Measurements from ENCODE around the gene OR6B3. TPM values are rescaled to one million over a fixed set of nuclear protein-coding genes. Genes with fewer than 3 reads are reported as not detected.

OR6B3 gene
- total RNA-seq, 4 donors from 2014 or later = not detected

DNA sequence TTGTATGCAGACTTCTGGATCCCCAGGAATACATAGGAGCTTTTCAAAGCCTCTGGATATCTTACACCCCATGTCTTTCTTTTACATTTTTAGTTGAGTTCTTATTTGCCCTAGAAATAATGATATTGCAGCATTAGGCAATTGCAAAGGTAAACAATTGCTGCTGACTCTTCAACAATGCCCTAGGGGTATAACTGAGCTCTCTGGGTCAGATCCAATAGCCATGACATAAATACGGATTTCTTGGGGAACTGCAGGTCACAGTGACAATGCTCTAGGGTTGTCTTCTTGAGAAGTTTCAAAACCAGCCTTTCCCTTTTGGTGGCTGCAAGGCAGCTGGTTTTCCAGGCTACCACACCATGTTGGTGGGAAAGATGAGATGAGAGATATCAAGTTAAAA, 16.5 kb upstream of the OR6B3 start:
- DNase-seq (ENCODE audit: extremely low spot score) = no peak
- Histone ChIP-seq H3K27me3 (peaks cover 0 to 13% (median 0%) of the 10 kb centered on the region in 4 donors), H3K9me3 (peaks cover 0 to 9% (median 4%) of the 10 kb centered on the region in 4 donors), H3K27ac (replicated peaks in 1 of 4) (no peak overlapping the region), H3K4me1 (no peaks in the 10 kb centered on the region), H3K36me3 (no peaks in the 10 kb centered on the region), H3K4me3 (no peak overlapping the region)
- intact Hi-C loops (cut with DNase I) = no loop called here
- WGBS = 50% methylated on average over 1 of the region's 1 CpG
- TF ChIP-seq POLR2AphosphoS5 (IDR thresholded peaks at IDR 0.05) (no peak), EP300 (IDR thresholded peaks at IDR 0.05) (no peak), POLR2A (IDR thresholded peaks at IDR 0.05; ENCODE audit: low read depth) (no peak)
- TF ChIP-seq, protein P1, sequence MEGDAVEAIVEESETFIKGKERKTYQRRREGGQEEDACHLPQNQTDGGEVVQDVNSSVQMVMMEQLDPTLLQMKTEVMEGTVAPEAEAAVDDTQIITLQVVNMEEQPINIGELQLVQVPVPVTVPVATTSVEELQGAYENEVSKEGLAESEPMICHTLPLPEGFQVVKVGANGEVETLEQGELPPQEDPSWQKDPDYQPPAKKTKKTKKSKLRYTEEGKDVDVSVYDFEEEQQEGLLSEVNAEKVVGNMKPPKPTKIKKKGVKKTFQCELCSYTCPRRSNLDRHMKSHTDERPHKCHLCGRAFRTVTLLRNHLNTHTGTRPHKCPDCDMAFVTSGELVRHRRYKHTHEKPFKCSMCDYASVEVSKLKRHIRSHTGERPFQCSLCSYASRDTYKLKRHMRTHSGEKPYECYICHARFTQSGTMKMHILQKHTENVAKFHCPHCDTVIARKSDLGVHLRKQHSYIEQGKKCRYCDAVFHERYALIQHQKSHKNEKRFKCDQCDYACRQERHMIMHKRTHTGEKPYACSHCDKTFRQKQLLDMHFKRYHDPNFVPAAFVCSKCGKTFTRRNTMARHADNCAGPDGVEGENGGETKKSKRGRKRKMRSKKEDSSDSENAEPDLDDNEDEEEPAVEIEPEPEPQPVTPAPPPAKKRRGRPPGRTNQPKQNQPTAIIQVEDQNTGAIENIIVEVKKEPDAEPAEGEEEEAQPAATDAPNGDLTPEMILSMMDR (IDR thresholded peaks at IDR 0.05) = no peak

DNA sequence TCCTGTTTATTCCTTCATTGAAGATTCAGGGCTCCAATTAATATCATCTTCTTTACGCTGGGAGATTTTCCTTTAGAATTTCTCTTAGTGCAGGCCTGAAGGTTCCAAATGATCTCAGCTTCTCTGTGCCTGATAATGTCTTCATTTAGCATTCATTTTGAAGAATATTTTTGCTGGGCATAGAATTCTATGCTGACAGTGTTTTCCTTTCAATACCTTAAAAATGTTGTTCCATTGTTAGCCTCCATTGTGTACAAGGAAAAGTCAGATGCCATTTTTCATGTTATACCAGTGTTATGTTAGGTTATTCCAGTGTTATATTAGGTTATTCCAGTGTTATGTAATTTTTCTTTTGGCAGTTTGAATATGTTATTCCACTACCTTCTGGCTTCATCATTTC, 14.9 kb upstream of the OR6B3 start:
- WGBS = 94% methylated on average over 1 of the region's 1 CpG
- Histone ChIP-seq H3K27ac (replicated peaks in 1 of 4) (no peak overlapping the region), H3K4me3 (no peak overlapping the region), H3K27me3 (no peaks in the 10 kb centered on the region), H3K4me1 (no peaks in the 10 kb centered on the region), H3K9me3 (peaks cover 0 to 9% (median 4%) of the 10 kb centered on the region in 4 donors), H3K36me3 (no peaks in the 10 kb centered on the region)
- TF ChIP-seq EP300 (IDR thresholded peaks at IDR 0.05) (no peak), POLR2AphosphoS5 (IDR thresholded peaks at IDR 0.05) (no peak), POLR2A (IDR thresholded peaks at IDR 0.05; ENCODE audit: low read depth) (no peak)
- TF ChIP-seq, protein P1 (IDR thresholded peaks at IDR 0.05) = no peak
- DNase-seq (ENCODE audit: extremely low spot score) = no peak
- intact Hi-C loops (cut with DNase I) = no loop called here

DNA sequence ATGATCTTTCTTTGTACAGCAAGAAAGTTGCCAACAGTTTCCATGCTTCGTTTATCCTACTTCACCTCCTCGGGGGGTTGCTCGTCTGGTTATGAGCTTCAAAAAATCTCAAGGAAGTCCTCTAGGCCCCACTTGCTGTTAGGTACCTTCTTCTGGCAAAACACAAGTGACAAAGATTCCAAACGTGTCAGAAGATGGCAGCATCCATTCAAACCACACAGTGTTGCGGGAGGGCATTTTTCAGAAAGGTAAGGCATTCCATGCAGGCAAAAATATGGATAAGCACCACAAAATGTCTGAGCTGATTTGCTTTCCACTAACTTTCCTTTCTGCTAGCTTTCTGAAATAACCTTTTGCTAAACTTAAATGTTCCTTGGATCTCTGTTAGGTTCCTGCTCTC, 13.2 kb upstream of the OR6B3 start:
- TF ChIP-seq, protein P1 (IDR thresholded peaks at IDR 0.05) = no peak
- TF ChIP-seq POLR2AphosphoS5 (IDR thresholded peaks at IDR 0.05) = no peak
- TF ChIP-seq POLR2A (IDR thresholded peaks at IDR 0.05; ENCODE audit: low read depth) = no peak
- TF ChIP-seq EP300 (IDR thresholded peaks at IDR 0.05) = no peak
- H3K27me3 ChIP-seq = no peaks in the 10 kb centered on the region
- H3K9me3 ChIP-seq = peaks cover 0 to 14% (median 4%) of the 10 kb centered on the region in 4 donors
- H3K4me3 ChIP-seq = no peak overlapping the region
- no peaks in the 10 kb centered on the region for H3K36me3 ChIP-seq
- intact Hi-C loops (cut with DNase I) = no loop called here
- no peak for DNase-seq (ENCODE audit: extremely low spot score)
- no peak overlapping the region for H3K27ac ChIP-seq (replicated peaks in 1 of 4)
- no peaks in the 10 kb centered on the region for H3K4me1 ChIP-seq
- WGBS = 65% methylated on average over 5 of the region's 5 CpGs

DNA sequence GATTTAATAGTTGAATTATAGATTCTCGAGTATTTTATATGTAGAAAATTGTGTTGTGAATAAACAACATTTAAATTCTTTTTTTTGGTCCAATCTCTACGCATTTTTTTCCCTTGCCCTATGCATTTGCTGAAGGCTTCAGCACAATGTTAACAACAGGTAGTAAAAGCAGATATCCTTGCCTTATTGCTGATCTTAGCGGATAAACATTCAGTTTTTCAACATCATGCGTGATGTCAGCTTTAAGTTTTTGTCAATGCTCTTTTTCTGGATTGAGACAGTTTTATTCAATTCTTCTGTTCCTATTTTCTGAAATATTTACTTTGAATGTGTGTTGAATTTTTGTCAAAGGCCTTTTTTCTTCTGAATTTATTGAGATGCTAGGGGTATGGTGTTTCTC, 11.6 kb upstream of the OR6B3 start:
- H3K4me3 ChIP-seq = no peak overlapping the region
- no peaks in the 10 kb centered on the region for H3K27me3 ChIP-seq
- H3K36me3 ChIP-seq = no peaks in the 10 kb centered on the region
- WGBS = 88% methylated on average over 4 of the region's 4 CpGs
- intact Hi-C loops (cut with DNase I) = no loop called here
- peaks cover 0 to 14% (median 4%) of the 10 kb centered on the region in 4 donors for H3K9me3 ChIP-seq
- no peaks in the 10 kb centered on the region for H3K4me1 ChIP-seq
- TF ChIP-seq POLR2A (IDR thresholded peaks at IDR 0.05; ENCODE audit: low read depth) (no peak), EP300 (IDR thresholded peaks at IDR 0.05) (no peak), POLR2AphosphoS5 (IDR thresholded peaks at IDR 0.05) (no peak)
- TF ChIP-seq, protein P1 (IDR thresholded peaks at IDR 0.05) = no peak
- H3K27ac ChIP-seq (replicated peaks in 1 of 4) = no peak overlapping the region
- no peak for DNase-seq (ENCODE audit: extremely low spot score)

DNA sequence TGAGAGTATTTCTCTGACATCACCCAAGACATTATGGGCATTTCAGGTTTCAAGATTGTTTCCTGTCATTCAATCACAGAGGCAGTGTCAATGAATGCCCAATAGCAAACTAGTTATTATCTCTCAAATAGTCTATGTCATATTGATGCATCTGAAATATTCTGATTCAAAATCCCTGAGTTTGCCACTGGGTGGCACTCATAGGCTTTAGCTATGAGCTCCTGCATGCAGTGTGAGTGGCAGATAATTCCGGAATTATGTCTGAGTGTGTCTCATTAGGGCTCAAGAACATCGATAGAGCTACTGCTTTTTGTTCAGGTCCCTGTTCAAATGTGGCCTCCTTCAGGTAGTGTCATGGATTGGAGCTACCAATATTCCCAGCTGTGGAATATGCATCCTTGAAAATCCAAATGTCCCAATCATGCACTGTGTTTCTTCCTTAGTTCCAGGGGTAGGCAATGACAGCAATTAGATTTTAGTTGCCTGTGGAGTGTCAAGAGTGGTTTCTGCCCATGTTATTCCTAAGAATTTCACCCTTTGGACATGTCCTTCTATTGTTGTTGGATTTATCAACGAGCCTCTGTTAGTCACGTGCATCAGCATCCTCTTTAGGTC, 7.8 kb upstream of the OR6B3 start:
- WGBS = 44% methylated on average over 4 of the region's 4 CpGs
- Histone ChIP-seq H3K27me3 (peaks cover 0 to 29% (median 2%) of the 10 kb centered on the region in 4 donors), H3K27ac (replicated peaks in 1 of 4) (no peak overlapping the region), H3K4me1 (no peaks in the 10 kb centered on the region), H3K4me3 (no peak overlapping the region), H3K36me3 (no peaks in the 10 kb centered on the region), H3K9me3 (peaks cover 0 to 5% (median 0%) of the 10 kb centered on the region in 4 donors)
- TF ChIP-seq POLR2AphosphoS5 (IDR thresholded peaks at IDR 0.05) (no peak), EP300 (IDR thresholded peaks at IDR 0.05) (no peak), POLR2A (IDR thresholded peaks at IDR 0.05; ENCODE audit: low read depth) (no peak)
- TF ChIP-seq, protein P1 (IDR thresholded peaks at IDR 0.05) = peak; percentile 48 to 65 (median 60)
- no peak for DNase-seq (ENCODE audit: extremely low spot score)
- intact Hi-C loops (cut with DNase I) = loop anchor here (1.0 kb wide), 1 partner anchor 82 kb away; no protein-coding TSS in a partner anchor
